Mesothelial cell of epicardium (in vitro differentiated cells): ENCODE data around the gene CEP350. TPM values are rescaled to one million over a fixed set of nuclear protein-coding genes. Genes with fewer than 3 reads are reported as not detected.
"Not testable (repeated sequence)": the region's sequence is repeated elsewhere in the genome, so short reads cannot be mapped to it uniquely, and the experiment has no call there.

Source experiments
- DNase-seq, 2 experiments: peaks; one replicate each; pipeline ENCODE4 v3.0.0; 2021; ENCODE audit warnings: low spot score in 2 of 2; ENCODE audit not compliant: unreplicated experiment in 2 of 2
- H3K27ac Mint-ChIP-seq: 2 replicates; pipeline ENCODE4 v1.8.0; 2021; ENCODE audit warnings: mixed read lengths
- H3K27me3 Mint-ChIP-seq: 2 replicates; pipeline ENCODE4 v1.8.0; 2021; ENCODE audit warnings: low read depth, mixed read lengths
- H3K36me3 Mint-ChIP-seq: 2 replicates; pipeline ENCODE4 v1.8.0; 2021; ENCODE audit warnings: mixed read lengths
- H3K4me1 Mint-ChIP-seq: 2 replicates; pipeline ENCODE4 v1.8.0; 2021; ENCODE audit warnings: mixed read lengths
- H3K4me3 Mint-ChIP-seq: 2 replicates; pipeline ENCODE4 v1.8.0; 2021; ENCODE audit warnings: mild to moderate bottlenecking, moderate library complexity, mixed read lengths
- H3K9me3 Mint-ChIP-seq: 2 replicates; pipeline ENCODE4 v1.8.0; 2021; ENCODE audit warnings: mixed read lengths
- CTCF ChIP-seq: fragments of 200-600 bp; sonication (generic); IDR thresholded peaks from one replicate; pipeline ENCODE4 v1.5.0; 2021; ENCODE audit warnings: antibody characterized with exemption; ENCODE audit not compliant: unreplicated experiment
- total RNA-seq: library from RNA; stranded (reverse); gene quantifications from 3 replicates; pipeline ENCODE4 v1.2.1, GENCODE V29; 2021

The CEP350 gene
- total RNA-seq, 1 donor from 2014 or later = 58.0 TPM

GRCh38 chr1:179955731-179956130, 1.1 kb downstream of the CEP350 start:
- peak overlapping the region; percentile 87 for H3K4me3 Mint-ChIP-seq
- no peaks in the 10 kb centered on the region for H3K27me3 Mint-ChIP-seq
- no peak for TF ChIP-seq CTCF
- no peak for DNase-seq
- H3K9me3 Mint-ChIP-seq = no peaks in the 10 kb centered on the region
- no peaks in the 10 kb centered on the region for H3K36me3 Mint-ChIP-seq
- H3K27ac Mint-ChIP-seq = peak overlapping the region; percentile 96
- H3K4me1 Mint-ChIP-seq = peaks cover 24% of the 10 kb centered on the region

- H3K27ac Mint-ChIP-seq = no peak overlapping the region
- DNase-seq = no peak
- H3K4me3 Mint-ChIP-seq = no peak overlapping the region
- peaks cover 3% of the 10 kb centered on the region for H3K9me3 Mint-ChIP-seq
- no peak for TF ChIP-seq CTCF
- no peaks in the 10 kb centered on the region for H3K27me3 Mint-ChIP-seq
- peaks cover 24% of the 10 kb centered on the region for H3K4me1 Mint-ChIP-seq
- peaks cover 17% of the 10 kb centered on the region for H3K36me3 Mint-ChIP-seq
Measured at GRCh38 chr1:179958359-179958758, 3.7 kb downstream of the CEP350 start.

GRCh38 chr1:179962168-179962567, 7.6 kb downstream of the CEP350 start:
- H3K36me3 Mint-ChIP-seq = peaks cover 23% of the 10 kb centered on the region
- not testable (repeated sequence) for DNase-seq, H3K4me1 Mint-ChIP-seq, H3K4me3 Mint-ChIP-seq, H3K27me3 Mint-ChIP-seq, H3K27ac Mint-ChIP-seq, H3K9me3 Mint-ChIP-seq

GRCh38 chr1:179966551-179966950, 11.9 kb downstream of the CEP350 start:
- no peak for TF ChIP-seq CTCF
- no peak overlapping the region for H3K4me3 Mint-ChIP-seq
- H3K4me1 Mint-ChIP-seq = no peaks in the 10 kb centered on the region
- H3K36me3 Mint-ChIP-seq = peaks cover 25% of the 10 kb centered on the region
- no peak for DNase-seq
- H3K9me3 Mint-ChIP-seq = peaks cover 8% of the 10 kb centered on the region
- H3K27ac Mint-ChIP-seq = no peak overlapping the region
- no peaks in the 10 kb centered on the region for H3K27me3 Mint-ChIP-seq

GRCh38 chr1:179968284-179968993, 13.8 kb downstream of the CEP350 start:
- no peak for DNase-seq
- peaks cover 14% of the 10 kb centered on the region for H3K36me3 Mint-ChIP-seq
- TF ChIP-seq CTCF = no peak
- no peaks in the 10 kb centered on the region for H3K27me3 Mint-ChIP-seq
- no peak overlapping the region for H3K27ac Mint-ChIP-seq
- H3K4me1 Mint-ChIP-seq = peaks cover 8% of the 10 kb centered on the region
- peaks cover 4% of the 10 kb centered on the region for H3K9me3 Mint-ChIP-seq
- H3K4me3 Mint-ChIP-seq = no peak overlapping the region

GRCh38 chr1:179968994-179969919, 14.6 kb downstream of the CEP350 start:
- Mint-ChIP-seq H3K4me3 (no peak overlapping the region), H3K4me1 (peaks cover 12% of the 10 kb centered on the region), H3K27ac (no peak overlapping the region), H3K27me3 (no peaks in the 10 kb centered on the region), H3K36me3 (peaks cover 13% of the 10 kb centered on the region), H3K9me3 (no peaks in the 10 kb centered on the region)
- no peak for TF ChIP-seq CTCF
- DNase-seq = no peak
